ENCODE measurements around the gene XBP1. TPM values are rescaled to one million over a fixed set of nuclear protein-coding genes. Genes with fewer than 3 reads are reported as not detected.
A peak's percentile ranks its signal among the peaks of the same experiment; 100 is the strongest.

The XBP1 gene
- total and polyA plus RNA-seq, 2 of the 13 experiments (the other 11 are each of a cell fraction or from before 2014, with no cell fraction given): 416 to 427 TPM

GRCh38 chr22:28772633-28773460 is 27.5 kb downstream of the XBP1 start, which contains the start of gene CCDC117 (continued):
- TF ChIP-seq SP5 (CRISPR knock-in tag; IDR thresholded peaks at IDR 0.05; ENCODE audit: borderline replicate concordance, low read depth) (no peak), YEATS2 (CRISPR knock-in tag; IDR thresholded peaks at IDR 0.05; ENCODE audit: borderline replicate concordance) (peak; percentile 84), NFRKB (IDR thresholded peaks at IDR 0.05) (no peak), HNRNPLL (IDR thresholded peaks at IDR 0.05; ENCODE audit: low read depth, low read length, poor library complexity, severe bottlenecking) (peak; percentile 52), ZFY (CRISPR knock-in tag; IDR thresholded peaks at IDR 0.05) (peak; percentile 96), SRSF9 (IDR thresholded peaks at IDR 0.05; ENCODE audit: borderline replicate concordance, insufficient read depth, low read depth, low read length, poor library complexity, severe bottlenecking) (no peak), CBX5 (CRISPR knock-in tag; IDR thresholded peaks at IDR 0.05; ENCODE audit: borderline replicate concordance) (peak; percentile 48; the same call in 1 of the 2 replicates), ZNF550 (CRISPR knock-in tag; IDR thresholded peaks at IDR 0.05; ENCODE audit: borderline replicate concordance) (no peak), NFAT5 (CRISPR knock-in tag; IDR thresholded peaks at IDR 0.05) (0 out of 2 replicates have a peak, but pooled peaks have one; percentile 36), ARNTL (CRISPR knock-in tag; IDR thresholded peaks at IDR 0.05) (peak; percentile 55; the same call in 1 of the 2 replicates), ZC3H4 (CRISPR knock-in tag; IDR thresholded peaks at IDR 0.05; ENCODE audit: borderline replicate concordance) (no peak), IRF2 (CRISPR knock-in tag; IDR thresholded peaks at IDR 0.05) (peak; percentile 83), ELF1 (CRISPR knock-in tag; IDR thresholded peaks at IDR 0.05) (peak; percentile 98), GATAD1 (CRISPR knock-in tag; IDR thresholded peaks at IDR 0.05) (peak; percentile 81), TRAFD1 (CRISPR knock-in tag; IDR thresholded peaks at IDR 0.05; ENCODE audit: borderline replicate concordance) (no peak), RXRB (CRISPR knock-in tag; IDR thresholded peaks at IDR 0.05; ENCODE audit: borderline replicate concordance) (peak; percentile 73; the same call in 1 of the 2 replicates), EP300 (IDR thresholded peaks at IDR 0.05; ENCODE audit: low read depth in 2 of 2, low read length in 2 of 2) (peak in 1 of 2 experiments; percentile 72; a peak in 1 of 4 replicates), EP300 (CRISPR knock-in tag; IDR thresholded peaks at IDR 0.05; ENCODE audit: borderline replicate concordance) (peak; percentile 23; the same call in 1 of the 2 replicates)
- TF ChIP-seq, protein P1, sequence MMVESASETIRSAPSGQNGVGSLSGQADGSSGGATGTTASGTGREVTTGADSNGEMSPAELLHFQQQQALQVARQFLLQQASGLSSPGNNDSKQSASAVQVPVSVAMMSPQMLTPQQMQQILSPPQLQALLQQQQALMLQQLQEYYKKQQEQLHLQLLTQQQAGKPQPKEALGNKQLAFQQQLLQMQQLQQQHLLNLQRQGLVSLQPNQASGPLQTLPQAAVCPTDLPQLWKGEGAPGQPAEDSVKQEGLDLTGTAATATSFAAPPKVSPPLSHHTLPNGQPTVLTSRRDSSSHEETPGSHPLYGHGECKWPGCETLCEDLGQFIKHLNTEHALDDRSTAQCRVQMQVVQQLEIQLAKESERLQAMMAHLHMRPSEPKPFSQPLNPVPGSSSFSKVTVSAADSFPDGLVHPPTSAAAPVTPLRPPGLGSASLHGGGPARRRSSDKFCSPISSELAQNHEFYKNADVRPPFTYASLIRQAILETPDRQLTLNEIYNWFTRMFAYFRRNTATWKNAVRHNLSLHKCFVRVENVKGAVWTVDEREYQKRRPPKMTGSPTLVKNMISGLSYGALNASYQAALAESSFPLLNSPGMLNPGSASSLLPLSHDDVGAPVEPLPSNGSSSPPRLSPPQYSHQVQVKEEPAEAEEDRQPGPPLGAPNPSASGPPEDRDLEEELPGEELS (CRISPR knock-in tag; IDR thresholded peaks at IDR 0.05): peak; percentile 81

All from HepG2 (cell line).